Left lung (tissue), 10 donors: ENCODE data around the gene CCDC15. TPM values are rescaled to one million over a fixed set of nuclear protein-coding genes. Genes with fewer than 3 reads are reported as not detected.
"Not testable (repeated sequence)": the region's sequence is repeated elsewhere in the genome, so short reads cannot be mapped to it uniquely, and the experiment has no call there.

Source experiments
- ATAC-seq: fragments of 200-7000 bp; cut with Tn5 transposase; one replicate; pipeline ENCODE4 v1.9.1; 2020; ENCODE audit warnings: moderate library complexity
- DNase-seq, 4 donors: peaks; one replicate each; pipeline ENCODE4 v3.0.0-alpha.2; 2013 to 2020
- H3K27ac ChIP-seq, 2 donors: fragments of 200-600 bp; sonication (generic) in 1 of 2; one replicate each; pipeline versions ENCODE4 v1.5.0 to v1.8.0; 2020 to 2021
- H3K27me3 ChIP-seq, 2 donors: fragments of 200-600 bp; sonication (generic) in 1 of 2; one replicate each; pipeline versions ENCODE4 v1.5.0 to v1.8.0; 2020 to 2021
- H3K36me3 ChIP-seq, 2 donors: fragments of 200-600 bp; sonication (generic) in 1 of 2; one replicate each; pipeline versions ENCODE4 v1.5.0 to v1.8.0; 2020 to 2021
- H3K4me1 ChIP-seq, 2 donors: fragments of 200-600 bp; one replicate each; pipeline ENCODE4 v1.8.0; 2021
- H3K4me3 ChIP-seq, 2 donors: fragments of 200-600 bp; sonication (generic) in 1 of 2; one replicate each; pipeline versions ENCODE4 v1.5.0 to v1.8.0; 2020 to 2021; ENCODE audit warnings: mild to moderate bottlenecking in 1 of 2
- H3K9me3 ChIP-seq, 2 donors: fragments of 200-600 bp; sonication (generic) in 1 of 2; one replicate each; pipeline versions ENCODE4 v1.5.0 to v1.8.0; 2020 to 2021
- CTCF ChIP-seq, 2 donors: fragments of 200-600 bp; sonication (generic) in 1 of 2; IDR thresholded peaks; one replicate each; pipeline versions ENCODE4 v1.5.0 to v1.8.0; 2021; ENCODE audit warnings: antibody characterized with exemption in 2 of 2
- intact Hi-C, 2 donors: fragments of 100-400 bp; cut with DNase I; formaldehyde crosslinking; loops; one replicate each; pipeline versions ENCODE4 v1.11.2 to v1.14.2; 2022
- polyA plus RNA-seq, 6 donors: library from polyadenylated mRNA; unstranded; fragments of 120-200 nt; gene quantifications; one replicate each; pipeline ENCODE4 v1.2.1, GENCODE V29; 2013; ENCODE audit not compliant: insufficient read length in 6 of 6
- total RNA-seq, 2 donors: library from RNA; stranded (reverse); fragmentation: NEBNext Ultra II Directional; extraction: Animal tissue kit (Norgen Biotek cat#: 25700); gene quantifications; one replicate each; pipeline ENCODE4 v1.2.1, GENCODE V29; 2021
- donor health status: DM: no; HTN: yes; CAD: no.
- donor health status: DM: no; HTN: no; CAD: no.

CCDC15 gene
- total and polyA plus RNA-seq, 8 donors, result 1.7 to 10.1 (median 6.4) TPM

GRCh38 chr11:125052047-125052446 is 98.0 kb downstream of the CCDC15 start:
- H3K4me1 ChIP-seq, result no peaks in the 10 kb centered on the region
- no peak for ATAC-seq
- H3K9me3 ChIP-seq, result no peaks in the 10 kb centered on the region
- intact Hi-C loops, result no loop called here
- DNase-seq, result no peak
- H3K27me3 ChIP-seq, result no peaks in the 10 kb centered on the region
- H3K27ac ChIP-seq, result no peak overlapping the region
- TF ChIP-seq CTCF (IDR thresholded peaks at IDR 0.05), result no peak
- no peak overlapping the region for H3K4me3 ChIP-seq
- H3K36me3 ChIP-seq, result no peaks in the 10 kb centered on the region

- TF ChIP-seq CTCF (IDR thresholded peaks at IDR 0.05), result no peak
- intact Hi-C loops, result no loop called here
- no peaks in the 10 kb centered on the region for H3K27me3 ChIP-seq
- ATAC-seq (no peak), DNase-seq (no peak)
- no peaks in the 10 kb centered on the region for H3K4me1 ChIP-seq
- H3K4me3 ChIP-seq, result no peak overlapping the region
- H3K36me3 ChIP-seq, result no peaks in the 10 kb centered on the region
- no peaks in the 10 kb centered on the region for H3K9me3 ChIP-seq
- no peak overlapping the region for H3K27ac ChIP-seq
Observed at GRCh38 chr11:125053167-125053566, 99.2 kb downstream of the CCDC15 start.

GRCh38 chr11:125055107-125055715 is 101.2 kb downstream of the CCDC15 start:
- no peak for DNase-seq
- TF ChIP-seq CTCF (IDR thresholded peaks at IDR 0.05), result no peak
- no peak overlapping the region for H3K4me3 ChIP-seq
- H3K36me3 ChIP-seq, result no peaks in the 10 kb centered on the region
- no peaks in the 10 kb centered on the region for H3K9me3 ChIP-seq
- no peaks in the 10 kb centered on the region for H3K27me3 ChIP-seq
- H3K27ac ChIP-seq, result no peak overlapping the region
- intact Hi-C loops, result no loop called here
- no peaks in the 10 kb centered on the region for H3K4me1 ChIP-seq
- ATAC-seq, result no peak

GRCh38 chr11:125056111-125056510 is 102.1 kb downstream of the CCDC15 start:
- DNase-seq, H3K4me1 ChIP-seq, ATAC-seq, intact Hi-C loops, H3K36me3 ChIP-seq, H3K27ac ChIP-seq, H3K27me3 ChIP-seq, H3K4me3 ChIP-seq, H3K9me3 ChIP-seq: not testable (repeated sequence)

GRCh38 chr11:125056931-125057692 is 103.1 kb downstream of the CCDC15 start:
- intact Hi-C loops, result no loop called here
- Histone ChIP-seq H3K27ac (no peak overlapping the region), H3K4me3 (no peak overlapping the region), H3K4me1 (no peaks in the 10 kb centered on the region), H3K27me3 (peaks cover 0 to 3% of the 10 kb centered on the region in 2 donors), H3K36me3 (no peaks in the 10 kb centered on the region), H3K9me3 (no peaks in the 10 kb centered on the region)
- ATAC-seq (no peak), DNase-seq (no peak)
- no peak for TF ChIP-seq CTCF (IDR thresholded peaks at IDR 0.05)
